SJSA1 (cell line): Measurements from ENCODE around the gene SRP72. TPM values are rescaled to one million over a fixed set of nuclear protein-coding genes. Genes with fewer than 3 reads are reported as not detected.
"Not testable (repeated sequence)": the region's sequence is repeated elsewhere in the genome, so short reads cannot be mapped to it uniquely, and the experiment has no call there.

Experiments
- DNase-seq, 2 experiments: peaks; one replicate each; pipeline ENCODE4 v3.0.0-alpha.2; 2015 to 2020; ENCODE audit warnings: low spot score in 2 of 2, low read depth in 1 of 2
- H3K27ac ChIP-seq: fragments of 250-450 bp; sonication (Bioruptor Pico); 2 replicates; pipeline ENCODE4 v1.5.1; 2020; ENCODE audit warnings: mild to moderate bottlenecking, moderate library complexity
- H3K27me3 ChIP-seq: fragments of 250-450 bp; sonication (Bioruptor Pico); replicated peaks from 2 replicates; pipeline ENCODE4 v1.5.1; 2020; ENCODE audit warnings: mild to moderate bottlenecking, moderate library complexity
- H3K36me3 ChIP-seq: fragments of 250-450 bp; sonication (Bioruptor Pico); 2 replicates; pipeline ENCODE4 v1.5.1; 2020; ENCODE audit warnings: mild to moderate bottlenecking
- H3K4me1 ChIP-seq: fragments of 250-450 bp; sonication (Bioruptor Pico); replicated peaks from 2 replicates; pipeline ENCODE4 v1.6.1; 2021; ENCODE audit warnings: mild to moderate bottlenecking
- H3K4me3 ChIP-seq: fragments of 250-450 bp; sonication (Bioruptor Pico); 2 replicates; pipeline ENCODE4 v1.5.1; 2020; ENCODE audit warnings: mild to moderate bottlenecking
- H3K9me3 ChIP-seq: fragments of 250-450 bp; sonication (Bioruptor Pico); replicated peaks from 2 replicates; pipeline ENCODE4 v1.5.1; 2020; ENCODE audit warnings: mild to moderate bottlenecking
- total RNA-seq: library from RNA; depleted of rRNA; stranded (reverse); fragments of >200 nt; shearing (Covaris generic); gene quantifications from 2 replicates; pipeline ENCODE4 v1.2.3, GENCODE V29; 2014

The SRP72 gene
- total RNA-seq, 1 experiment from 2014 or later, result 111 TPM

DNA sequence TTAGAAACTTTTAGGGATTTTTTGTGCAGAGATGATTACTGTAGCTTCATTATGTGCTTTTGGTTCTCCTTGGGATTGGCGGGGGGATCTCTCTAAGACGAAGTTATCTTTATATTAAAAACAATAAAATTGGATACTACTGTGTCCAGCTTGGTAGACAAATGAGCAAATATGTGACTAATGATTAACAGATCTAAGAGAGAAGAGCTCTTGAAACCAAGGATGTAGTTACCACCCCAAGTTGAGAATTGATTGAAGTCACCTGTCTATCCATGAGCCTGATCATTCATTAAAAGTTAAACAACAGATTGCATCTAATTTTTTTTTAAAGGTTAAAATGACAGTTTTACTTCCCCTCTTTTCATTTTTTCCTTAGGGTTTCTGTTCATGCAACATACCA lies 22.7 kb upstream of the SRP72 start:
- peaks cover 87% of the 10 kb centered on the region for H3K36me3 ChIP-seq
- no peak for DNase-seq
- no peak overlapping the region for H3K4me3 ChIP-seq
- no peak overlapping the region for H3K27ac ChIP-seq
- no peaks in the 10 kb centered on the region; the same call in 1 of the 2 replicates for H3K27me3 ChIP-seq
- no peaks in the 10 kb centered on the region for H3K9me3 ChIP-seq
- no peaks in the 10 kb centered on the region for H3K4me1 ChIP-seq

GRCh38 chr4:56445699-56446098 lies 21.7 kb upstream of the SRP72 start:
- no peak for DNase-seq
- H3K4me1 ChIP-seq, result no peaks in the 10 kb centered on the region
- H3K27me3 ChIP-seq, result no peaks in the 10 kb centered on the region; the same call in 1 of the 2 replicates
- no peak overlapping the region for H3K4me3 ChIP-seq
- peaks cover 86% of the 10 kb centered on the region for H3K36me3 ChIP-seq
- H3K9me3 ChIP-seq, result no peaks in the 10 kb centered on the region
- no peak overlapping the region for H3K27ac ChIP-seq

GRCh38 chr4:56448301-56448700 lies 19.1 kb upstream of the SRP72 start:
- Histone ChIP-seq H3K9me3 (no peaks in the 10 kb centered on the region), H3K4me3 (no peak overlapping the region), H3K36me3 (peaks cover 91% of the 10 kb centered on the region), H3K27me3 (no peaks in the 10 kb centered on the region; the same call in 1 of the 2 replicates), H3K27ac (no peak overlapping the region), H3K4me1 (no peaks in the 10 kb centered on the region)
- no peak for DNase-seq

- not testable (repeated sequence) for H3K4me3 ChIP-seq, H3K4me1 ChIP-seq, H3K9me3 ChIP-seq, H3K27ac ChIP-seq, DNase-seq, H3K27me3 ChIP-seq
- peaks cover 91% of the 10 kb centered on the region for H3K36me3 ChIP-seq
These were observed 17.9 kb upstream of the SRP72 start for GRCh38 chr4:56449475-56449874.

- no peak for DNase-seq
- no peak overlapping the region for H3K4me3 ChIP-seq
- no peaks in the 10 kb centered on the region for H3K9me3 ChIP-seq
- no peak overlapping the region for H3K27ac ChIP-seq
- peaks cover 92% of the 10 kb centered on the region for H3K36me3 ChIP-seq
- no peaks in the 10 kb centered on the region for H3K4me1 ChIP-seq
- H3K27me3 ChIP-seq, result no peaks in the 10 kb centered on the region; the same call in 1 of the 2 replicates
These were observed 17.1 kb upstream of the SRP72 start for GRCh38 chr4:56450342-56450741.

DNA sequence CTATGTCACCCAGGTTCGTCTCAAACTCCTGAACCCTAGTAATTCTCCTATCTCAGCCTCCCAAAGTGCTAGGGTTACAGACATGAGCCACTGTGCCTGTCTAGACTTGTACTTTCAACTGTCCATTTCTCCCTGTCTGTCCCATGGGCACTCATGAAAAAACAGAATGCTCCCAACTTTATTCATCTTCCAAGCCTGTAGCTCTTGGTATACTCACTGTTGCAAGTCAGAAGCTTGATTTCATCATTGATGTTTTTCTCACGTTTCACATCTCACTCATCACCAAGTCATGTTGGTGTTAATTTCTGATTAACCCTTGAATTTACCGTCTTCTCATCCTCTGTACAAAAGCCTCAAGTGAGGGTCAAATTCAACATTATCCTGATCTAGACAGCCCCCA lies 7.3 kb upstream of the SRP72 start:
- DNase-seq, result no peak
- H3K36me3 ChIP-seq, result peaks cover 92% of the 10 kb centered on the region
- H3K27me3 ChIP-seq, result no peaks in the 10 kb centered on the region

DNA sequence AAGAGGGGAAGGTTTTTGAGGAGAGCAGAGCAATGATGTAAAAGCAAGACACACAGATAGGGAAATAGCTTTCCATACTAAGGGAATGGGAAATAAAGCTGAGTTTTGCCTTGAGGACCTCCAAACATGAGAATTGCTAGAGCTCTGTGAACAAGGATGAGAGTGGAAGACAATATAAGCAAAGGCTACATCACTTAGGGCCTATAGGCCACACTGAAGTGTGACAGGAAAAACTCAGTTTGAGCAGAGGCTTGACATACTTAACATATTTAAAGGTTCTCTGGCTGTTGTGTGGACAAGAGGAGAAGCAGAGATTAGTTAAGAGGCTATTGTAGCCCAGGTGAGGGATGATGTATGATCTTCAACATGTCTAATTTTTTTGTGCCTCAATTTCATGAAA lies 5.3 kb upstream of the SRP72 start:
- DNase-seq, result no peak
- Histone ChIP-seq H3K36me3 (peaks cover 87% of the 10 kb centered on the region), H3K4me3 (no peak overlapping the region), H3K4me1 (peaks cover 13% of the 10 kb centered on the region), H3K9me3 (no peaks in the 10 kb centered on the region), H3K27me3 (no peaks in the 10 kb centered on the region), H3K27ac (no peak overlapping the region)

More for the DNA sequence above, 7.3 kb upstream of the SRP72 start:
- no peak overlapping the region for H3K27ac ChIP-seq
- no peaks in the 10 kb centered on the region for H3K9me3 ChIP-seq
- no peak overlapping the region for H3K4me3 ChIP-seq
- H3K4me1 ChIP-seq, result peaks cover 2% of the 10 kb centered on the region

GRCh38 chr4:56463711-56464110 lies 3.7 kb upstream of the SRP72 start:
- H3K4me1 ChIP-seq, result peaks cover 13% of the 10 kb centered on the region
- H3K27ac ChIP-seq, result no peak overlapping the region
- no peak for DNase-seq
- H3K36me3 ChIP-seq, result peaks cover 85% of the 10 kb centered on the region
- H3K4me3 ChIP-seq, result no peak overlapping the region
- no peaks in the 10 kb centered on the region for H3K27me3 ChIP-seq
- H3K9me3 ChIP-seq, result no peaks in the 10 kb centered on the region

- Histone ChIP-seq H3K9me3 (no peaks in the 10 kb centered on the region), H3K27ac (no peak overlapping the region), H3K27me3 (no peaks in the 10 kb centered on the region), H3K4me1 (peaks cover 13% of the 10 kb centered on the region), H3K36me3 (peaks cover 78% of the 10 kb centered on the region), H3K4me3 (no peak overlapping the region)
- no peak for DNase-seq
These were observed 2.8 kb upstream of the SRP72 start for GRCh38 chr4:56464581-56464980.

GRCh38 chr4:56465599-56466295 lies 1.7 kb upstream of the SRP72 start:
- peaks cover 74% of the 10 kb centered on the region for H3K36me3 ChIP-seq
- peak in 1 of 2 experiments; percentile 19 for DNase-seq

DNA sequence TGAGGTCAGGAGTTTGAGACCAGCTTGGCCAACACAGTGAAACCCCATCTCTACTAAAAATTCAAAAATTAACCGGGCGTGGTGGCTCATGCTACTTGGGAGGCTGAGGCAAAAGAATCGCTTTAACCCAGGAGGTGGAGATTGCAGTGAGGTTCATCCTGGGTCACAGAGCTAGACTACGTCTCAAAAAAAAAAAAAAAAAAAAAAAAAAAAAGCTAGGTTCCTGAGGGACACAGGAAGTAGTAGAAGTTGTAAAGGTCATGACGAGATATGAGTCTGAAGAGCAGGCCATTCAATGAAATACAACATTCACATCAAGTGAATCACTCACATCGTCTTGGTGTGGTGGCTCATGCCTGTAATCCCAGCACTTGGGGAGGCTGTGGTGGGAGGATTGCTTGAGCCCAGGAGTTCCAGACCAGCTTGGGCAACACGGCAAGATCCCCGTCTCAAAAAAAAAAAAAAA lies 1.1 kb upstream of the SRP72 start:
- not testable (repeated sequence) for H3K9me3 ChIP-seq, H3K27me3 ChIP-seq
- Histone ChIP-seq H3K4me3 (peak overlapping the region; percentile 78), H3K36me3 (peaks cover 74% of the 10 kb centered on the region), H3K4me1 (peaks cover 13% of the 10 kb centered on the region), H3K27ac (peak overlapping the region; percentile 94)
- peak; percentile 77 to 79 for DNase-seq

More at GRCh38 chr4:56465599-56466295, 1.7 kb upstream of the SRP72 start:
- Histone ChIP-seq H3K27ac (peak overlapping the region; percentile 94), H3K4me1 (peaks cover 13% of the 10 kb centered on the region), H3K4me3 (peak overlapping the region; percentile 78), H3K27me3 (no peaks in the 10 kb centered on the region), H3K9me3 (no peaks in the 10 kb centered on the region)

DNA sequence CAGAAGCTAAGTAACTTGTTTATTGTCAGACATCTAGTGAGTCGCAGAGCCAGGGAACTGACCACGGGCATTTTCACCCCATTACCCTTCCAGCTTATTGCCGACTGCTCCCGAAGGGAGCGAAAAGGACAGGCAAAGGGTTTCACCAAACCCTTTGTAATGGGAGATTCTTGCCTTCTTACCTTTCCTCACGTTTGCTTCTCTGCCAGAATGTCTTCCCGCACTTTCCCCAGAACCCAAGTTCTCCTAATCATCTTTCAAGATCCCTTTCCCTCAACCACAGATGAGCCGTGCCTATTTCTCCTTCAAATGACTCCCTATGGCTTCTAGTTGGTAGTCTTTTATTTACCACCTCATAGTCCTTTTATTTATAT lies 520 bp upstream of the SRP72 start:
- H3K4me1 ChIP-seq, result peaks cover 13% of the 10 kb centered on the region

GRCh38 chr4:56468097-56468422 lies 643 bp downstream of the SRP72 start:
- Histone ChIP-seq H3K27ac (peak overlapping the region; percentile 94), H3K36me3 (peaks cover 74% of the 10 kb centered on the region), H3K9me3 (no peaks in the 10 kb centered on the region), H3K27me3 (no peaks in the 10 kb centered on the region), H3K4me1 (peaks cover 13% of the 10 kb centered on the region), H3K4me3 (peak overlapping the region; percentile 78)
- peak in 1 of 2 experiments; percentile 39 for DNase-seq

More for the DNA sequence above, 520 bp upstream of the SRP72 start:
- Histone ChIP-seq H3K4me3 (peak overlapping the region; percentile 78), H3K27me3 (no peaks in the 10 kb centered on the region), H3K27ac (peak overlapping the region; percentile 94), H3K9me3 (no peaks in the 10 kb centered on the region), H3K36me3 (peaks cover 74% of the 10 kb centered on the region)
- DNase-seq, result no peak

- Histone ChIP-seq H3K27me3 (no peaks in the 10 kb centered on the region), H3K9me3 (no peaks in the 10 kb centered on the region), H3K4me3 (no peak overlapping the region), H3K4me1 (peaks cover 13% of the 10 kb centered on the region), H3K27ac (no peak overlapping the region), H3K36me3 (peaks cover 74% of the 10 kb centered on the region)
- DNase-seq, result no peak
These were observed 2.2 kb downstream of the SRP72 start for GRCh38 chr4:56469489-56470210.
